ENCODE measurements around the gene SERGEF.

Gene SERGEF

DNA sequence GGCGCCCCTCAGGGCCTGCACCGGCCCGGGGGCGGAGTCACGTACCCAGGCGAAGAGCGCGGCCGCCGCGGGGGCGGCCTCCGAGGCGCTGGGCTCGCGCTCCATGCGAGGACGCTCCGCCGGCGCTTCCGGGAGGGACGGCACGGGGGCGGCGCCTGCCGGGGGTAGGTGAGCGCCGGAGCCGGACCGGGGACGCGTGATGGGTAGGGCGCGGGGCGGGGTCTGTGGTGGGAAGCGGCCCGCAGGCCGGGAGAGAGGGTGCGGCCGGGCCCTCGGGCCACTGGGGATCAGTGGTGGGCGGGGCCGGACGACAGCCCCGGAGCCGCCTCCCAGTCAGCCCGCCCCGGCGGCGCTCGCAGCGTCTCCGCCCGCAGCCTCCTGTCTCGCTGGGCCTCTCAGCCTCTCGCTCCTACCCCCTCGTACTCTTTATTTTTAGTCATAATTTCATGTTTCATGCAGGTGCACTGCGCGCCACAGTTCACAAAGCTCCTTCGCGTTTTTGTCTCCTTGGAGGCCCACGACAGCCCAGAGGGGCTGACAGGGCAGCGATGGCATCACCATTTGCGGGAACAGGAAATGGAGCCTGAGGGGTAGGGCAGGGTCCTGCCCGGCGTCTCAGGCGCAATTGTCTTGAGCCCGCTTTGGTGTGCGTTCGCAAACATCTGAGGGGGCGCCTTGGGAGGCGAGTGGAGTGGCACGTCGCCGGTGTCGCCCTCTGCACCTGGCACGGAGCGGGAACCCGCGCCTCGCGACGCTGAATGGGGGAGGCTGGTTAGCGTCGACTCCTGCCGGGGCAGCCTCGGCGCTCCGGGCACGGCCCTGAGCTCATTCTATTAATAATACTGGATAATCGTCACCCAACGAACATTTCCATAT is at the start of gene SERGEF:
Gene SERGEF, minus strand, starts transcription at position 142 of the 876 bp plus-strand sequence. Its CDS starts 37 bp downstream, at position 105.
- H3K4me3 Mint-ChIP-seq = peak within 1 kb of the TSS; percentile 96
- no peaks in the 10 kb centered on the region for H3K36me3 Mint-ChIP-seq
- H3K9me3 Mint-ChIP-seq (ENCODE audit: low read depth) = no peaks in the 10 kb centered on the region
- H3K27me3 Mint-ChIP-seq = no peaks in the 10 kb centered on the region
- peaks cover 33% of the 10 kb centered on the region for H3K4me1 Mint-ChIP-seq (ENCODE audit: low read depth)
- peak within 1 kb of the TSS; percentile 97 for H3K27ac Mint-ChIP-seq

GRCh38 chr11:18061351-18061750 is 48.5 kb upstream of the SERGEF start:
- Mint-ChIP-seq H3K27me3 (no peaks in the 10 kb centered on the region), H3K36me3 (peaks cover 14% of the 10 kb centered on the region), H3K4me3 (no peak overlapping the region), H3K27ac (no peak overlapping the region), H3K4me1 (ENCODE audit: low read depth) (no peaks in the 10 kb centered on the region), H3K9me3 (ENCODE audit: low read depth) (no peaks in the 10 kb centered on the region)

- no peak overlapping the region for H3K27ac Mint-ChIP-seq
- no peak overlapping the region for H3K4me3 Mint-ChIP-seq
- H3K36me3 Mint-ChIP-seq = peaks cover 10% of the 10 kb centered on the region
- H3K9me3 Mint-ChIP-seq (ENCODE audit: low read depth) = no peaks in the 10 kb centered on the region
- no peaks in the 10 kb centered on the region for H3K27me3 Mint-ChIP-seq
- no peaks in the 10 kb centered on the region for H3K4me1 Mint-ChIP-seq (ENCODE audit: low read depth)
Observed at GRCh38 chr11:18056561-18057181, 43.8 kb upstream of the SERGEF start.

GRCh38 chr11:18054511-18055103 is 41.8 kb upstream of the SERGEF start:
- Mint-ChIP-seq H3K36me3 (peaks cover 8% of the 10 kb centered on the region), H3K27ac (no peak overlapping the region), H3K4me1 (ENCODE audit: low read depth) (no peaks in the 10 kb centered on the region), H3K27me3 (no peaks in the 10 kb centered on the region), H3K9me3 (ENCODE audit: low read depth) (no peaks in the 10 kb centered on the region), H3K4me3 (no peak overlapping the region)

DNA sequence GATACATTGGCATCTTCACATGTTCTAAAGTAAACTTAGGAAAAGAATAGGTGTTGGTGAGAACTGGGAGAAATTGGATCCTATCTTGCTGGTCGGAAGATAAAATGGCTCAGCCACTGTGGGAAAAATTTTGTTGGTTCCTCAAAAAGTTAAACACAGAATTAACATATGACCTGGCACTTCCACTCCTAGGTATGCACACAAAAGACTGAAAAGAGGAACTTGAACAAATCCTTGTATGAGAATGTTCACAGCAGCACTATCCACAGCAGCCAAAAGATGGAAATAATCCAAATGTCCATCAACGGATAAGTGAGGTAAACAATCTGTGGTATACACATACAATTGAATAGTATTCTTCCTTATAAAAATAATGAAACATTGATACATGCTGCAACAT is 38.0 kb upstream of the SERGEF start:
- H3K36me3 Mint-ChIP-seq = peaks cover 29% of the 10 kb centered on the region
- peaks cover 14% of the 10 kb centered on the region for H3K27me3 Mint-ChIP-seq
- H3K4me3 Mint-ChIP-seq = no peak overlapping the region
- no peak overlapping the region for H3K27ac Mint-ChIP-seq
- H3K9me3 Mint-ChIP-seq (ENCODE audit: low read depth) = peaks cover 5% of the 10 kb centered on the region
- H3K4me1 Mint-ChIP-seq (ENCODE audit: low read depth) = no peaks in the 10 kb centered on the region

DNA sequence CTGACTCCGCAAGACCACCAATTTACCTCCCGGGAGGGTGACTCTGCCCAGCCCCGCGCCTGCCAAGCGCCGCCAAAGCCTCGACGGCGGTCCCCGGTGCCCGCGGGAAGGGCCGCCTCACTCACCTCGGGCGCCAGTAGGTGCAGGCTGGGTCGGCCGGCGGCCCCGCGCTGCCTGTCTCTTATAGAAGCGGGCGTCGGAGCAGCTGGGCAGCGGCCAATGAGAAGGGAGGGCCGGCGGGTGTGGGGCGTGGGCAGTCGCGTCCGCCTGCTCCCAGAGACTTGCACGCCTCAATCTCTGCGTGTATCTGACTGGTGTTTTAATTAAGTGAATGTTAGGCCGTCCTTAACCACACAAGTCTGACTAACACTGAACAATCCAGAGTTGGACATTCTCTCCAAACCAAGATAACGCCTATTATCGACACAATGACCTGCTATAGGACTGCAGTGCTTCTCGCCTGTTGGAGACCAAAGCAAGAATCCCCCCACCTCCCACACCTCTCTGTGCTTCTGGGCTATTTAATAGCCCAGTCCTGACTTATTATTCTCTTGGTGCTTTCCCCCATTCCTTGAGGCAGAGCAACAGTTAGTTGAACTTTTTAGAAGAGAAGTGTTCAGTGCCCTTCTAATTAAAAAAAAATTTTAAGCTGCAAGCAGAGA is 33.4 kb upstream of the SERGEF start, which contains the start of gene TPH1:
Gene TPH1, minus strand, starts transcription at position 154 of the 662 bp plus-strand sequence. CDS start 5,507 bp downstream, outside the sequence.
- Mint-ChIP-seq H3K4me3 (no peak within 1 kb of the TSS), H3K9me3 (ENCODE audit: low read depth) (peaks cover 5% of the 10 kb centered on the region), H3K27ac (no peak within 1 kb of the TSS), H3K36me3 (peaks cover 34% of the 10 kb centered on the region), H3K4me1 (ENCODE audit: low read depth) (no peaks in the 10 kb centered on the region), H3K27me3 (peaks cover 30% of the 10 kb centered on the region)

- Mint-ChIP-seq H3K27me3 (no peaks in the 10 kb centered on the region), H3K4me1 (ENCODE audit: low read depth) (no peaks in the 10 kb centered on the region), H3K36me3 (peaks cover 3% of the 10 kb centered on the region), H3K4me3 (no peak overlapping the region), H3K9me3 (ENCODE audit: low read depth) (no peaks in the 10 kb centered on the region), H3K27ac (no peak overlapping the region)
Observed at GRCh38 chr11:18036456-18036855, 23.6 kb upstream of the SERGEF start.

GRCh38 chr11:18027475-18027874 is 14.6 kb upstream of the SERGEF start:
- no peak overlapping the region for H3K27ac Mint-ChIP-seq
- H3K27me3 Mint-ChIP-seq = no peaks in the 10 kb centered on the region
- H3K9me3 Mint-ChIP-seq (ENCODE audit: low read depth) = no peaks in the 10 kb centered on the region
- no peaks in the 10 kb centered on the region for H3K36me3 Mint-ChIP-seq
- no peak overlapping the region for H3K4me3 Mint-ChIP-seq
- H3K4me1 Mint-ChIP-seq (ENCODE audit: low read depth) = no peaks in the 10 kb centered on the region

DNA sequence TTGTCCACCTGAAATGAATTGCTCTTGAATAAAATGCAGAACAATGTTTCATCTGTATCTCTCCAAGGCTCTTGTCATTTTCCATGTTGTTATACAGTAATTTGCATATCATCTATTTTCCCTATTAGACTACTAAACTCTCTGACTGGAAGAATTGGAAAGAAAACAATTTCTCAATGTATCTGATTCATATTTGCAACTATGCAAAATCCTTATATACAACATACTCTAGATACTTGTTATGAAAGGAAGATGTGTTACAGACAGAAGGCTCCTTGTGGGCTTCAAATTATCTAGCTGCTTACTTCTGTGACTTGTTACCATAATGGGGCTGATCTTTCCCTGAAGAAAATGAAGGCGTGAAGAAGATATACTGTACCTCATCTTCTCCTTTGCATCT is 9.6 kb upstream of the SERGEF start:
- H3K27ac Mint-ChIP-seq = no peak overlapping the region
- no peak overlapping the region for H3K4me3 Mint-ChIP-seq
- no peaks in the 10 kb centered on the region for H3K27me3 Mint-ChIP-seq
- H3K9me3 Mint-ChIP-seq (ENCODE audit: low read depth) = no peaks in the 10 kb centered on the region
- no peaks in the 10 kb centered on the region for H3K4me1 Mint-ChIP-seq (ENCODE audit: low read depth)
- H3K36me3 Mint-ChIP-seq = peaks cover 7% of the 10 kb centered on the region

- Mint-ChIP-seq H3K4me3 (no peak overlapping the region), H3K4me1 (ENCODE audit: low read depth) (peaks cover 6% of the 10 kb centered on the region), H3K27ac (no peak overlapping the region), H3K9me3 (ENCODE audit: low read depth) (no peaks in the 10 kb centered on the region), H3K36me3 (peaks cover 7% of the 10 kb centered on the region), H3K27me3 (no peaks in the 10 kb centered on the region)
Observed at GRCh38 chr11:18019650-18020049, 6.8 kb upstream of the SERGEF start.

DNA sequence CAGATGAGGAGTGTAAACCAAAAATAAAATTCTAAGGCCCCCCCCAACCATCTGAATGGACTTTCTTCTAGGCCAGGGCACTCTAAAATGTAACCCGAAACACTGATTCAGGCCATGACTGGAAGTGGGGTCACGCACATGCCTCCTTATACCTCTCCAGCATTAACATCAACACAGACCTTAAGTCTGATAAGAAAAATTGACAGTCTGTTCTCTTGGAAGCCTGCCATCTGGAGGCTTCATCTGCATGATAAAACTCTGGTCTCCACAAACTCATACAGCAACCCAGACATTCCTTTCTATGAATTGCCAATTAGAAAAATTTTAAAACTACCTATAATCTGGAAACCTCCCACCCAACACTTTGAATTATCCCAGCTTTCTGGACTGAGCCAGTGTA is 3.9 kb upstream of the SERGEF start:
- Mint-ChIP-seq H3K27ac (no peak overlapping the region), H3K36me3 (peaks cover 4% of the 10 kb centered on the region), H3K27me3 (no peaks in the 10 kb centered on the region)

DNA sequence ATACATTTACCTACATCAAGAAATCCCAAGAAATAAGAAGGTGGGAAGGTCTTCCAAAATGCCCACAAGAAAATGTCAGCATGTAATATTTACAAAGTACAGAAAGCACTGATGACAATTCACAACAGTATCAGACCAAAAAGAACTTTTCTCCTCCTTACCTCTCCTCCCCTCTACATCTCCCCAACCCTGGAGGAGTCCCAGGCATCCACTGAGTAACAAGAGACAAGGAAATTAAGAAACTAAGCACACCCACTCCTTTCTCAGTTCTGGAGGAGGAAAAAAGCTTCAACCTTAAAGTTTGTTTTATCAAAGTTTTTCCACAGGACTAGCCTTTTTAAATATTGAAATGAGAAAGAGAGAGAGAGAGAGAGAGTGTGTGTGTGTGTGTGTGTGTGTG is 2.0 kb upstream of the SERGEF start:
- Mint-ChIP-seq H3K27me3 (no peaks in the 10 kb centered on the region), H3K27ac (no peak overlapping the region), H3K4me3 (peak overlapping the region; percentile 59)

More for the DNA sequence above, 3.9 kb upstream of the SERGEF start:
- no peak overlapping the region for H3K4me3 Mint-ChIP-seq
- H3K4me1 Mint-ChIP-seq (ENCODE audit: low read depth) = peaks cover 26% of the 10 kb centered on the region
- no peaks in the 10 kb centered on the region for H3K9me3 Mint-ChIP-seq (ENCODE audit: low read depth)

DNA sequence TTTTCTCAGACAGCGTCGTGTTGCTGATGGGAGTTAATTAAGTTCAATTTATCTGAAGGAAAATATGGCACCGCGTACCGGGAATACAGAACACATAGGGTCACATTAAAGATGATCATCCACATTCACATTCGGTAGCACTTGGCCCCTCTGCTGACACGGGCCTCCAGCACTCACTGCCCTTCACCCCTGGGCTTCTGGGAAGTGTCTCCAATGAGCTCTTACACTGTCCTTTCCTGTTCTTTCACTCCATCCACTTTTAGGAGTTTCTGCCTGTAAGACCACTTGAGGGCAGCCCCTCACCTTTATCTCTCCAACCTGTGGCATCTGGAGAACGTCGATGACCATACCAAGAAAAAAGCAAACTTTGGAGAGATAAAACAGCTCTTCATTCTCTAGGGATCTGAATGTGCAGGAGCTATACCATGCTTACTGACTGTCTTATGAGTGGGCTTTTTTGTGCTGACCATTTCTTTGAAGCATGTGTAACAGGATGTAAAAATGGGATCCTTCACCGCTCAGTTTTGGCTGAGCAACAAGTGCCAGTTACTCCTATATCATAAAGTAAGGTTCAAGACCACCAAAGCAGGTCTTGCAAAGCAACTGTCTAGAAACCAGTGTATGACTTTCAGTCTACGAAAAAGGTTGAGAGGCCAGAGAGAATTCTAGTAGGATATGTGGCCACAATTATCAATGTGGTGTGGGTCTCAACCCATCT is 1.1 kb upstream of the SERGEF start:
- H3K27ac Mint-ChIP-seq = peak overlapping the region; percentile 97
- H3K27me3 Mint-ChIP-seq = no peaks in the 10 kb centered on the region
- peaks cover 33% of the 10 kb centered on the region for H3K4me1 Mint-ChIP-seq (ENCODE audit: low read depth)
- H3K4me3 Mint-ChIP-seq = peak overlapping the region; percentile 96
- no peaks in the 10 kb centered on the region for H3K36me3 Mint-ChIP-seq
- no peaks in the 10 kb centered on the region for H3K9me3 Mint-ChIP-seq (ENCODE audit: low read depth)

More for the DNA sequence above, 2.0 kb upstream of the SERGEF start:
- H3K4me1 Mint-ChIP-seq (ENCODE audit: low read depth) = peaks cover 33% of the 10 kb centered on the region
- H3K9me3 Mint-ChIP-seq (ENCODE audit: low read depth) = no peaks in the 10 kb centered on the region
- H3K36me3 Mint-ChIP-seq = no peaks in the 10 kb centered on the region

Measured in activated naive CD8-positive, alpha-beta T cell (primary cell).